H9 (cell line): ENCODE data around the gene TIGD3. TPM values are rescaled to one million over a fixed set of nuclear protein-coding genes. Genes with fewer than 3 reads are reported as not detected.

Experiments used
- DNase-seq: peaks from one replicate; pipeline ENCODE4 v3.0.0-alpha.2; 2017
- H2AFZ ChIP-seq: one replicate; pipeline ENCODE4 v1.6.1; 2013; ENCODE audit warnings: mild to moderate bottlenecking, low read length, control low read depth, moderate library complexity
- H2AK5ac ChIP-seq: 2 replicates; pipeline ENCODE4 v1.6.1; 2013; ENCODE audit warnings: low read length, control low read depth, mixed read lengths; ENCODE audit not compliant: insufficient read length
- H2BK120ac ChIP-seq: one replicate; pipeline ENCODE4 v1.6.1; 2013; ENCODE audit warnings: low read depth, mild to moderate bottlenecking, low read length, control low read depth, inconsistent platforms; ENCODE audit not compliant: poor library complexity, severe bottlenecking
- H2BK12ac ChIP-seq: 2 replicates; pipeline ENCODE4 v1.6.1; 2013; ENCODE audit warnings: low read length, control low read depth, mixed read lengths, low read depth; ENCODE audit not compliant: insufficient read length
- H2BK15ac ChIP-seq: 2 replicates; pipeline ENCODE4 v1.6.1; 2013; ENCODE audit warnings: low read depth, low read length, control low read depth
- H2BK20ac ChIP-seq: one replicate; pipeline ENCODE4 v1.6.1; 2013; ENCODE audit warnings: low read depth, mild to moderate bottlenecking, low read length, control low read depth, inconsistent platforms; ENCODE audit not compliant: poor library complexity, severe bottlenecking
- H2BK5ac ChIP-seq: 2 replicates; pipeline ENCODE4 v1.6.1; 2013; ENCODE audit warnings: low read length, control low read depth, mixed read lengths; ENCODE audit not compliant: insufficient read length
- H3K14ac ChIP-seq: 2 replicates; pipeline ENCODE4 v1.6.1; 2013; ENCODE audit warnings: low read length, control low read depth; ENCODE audit not compliant: insufficient read depth
- H3K18ac ChIP-seq: 2 replicates; pipeline ENCODE4 v1.6.1; 2013; ENCODE audit warnings: low read depth, mild to moderate bottlenecking, mixed read lengths, low read length, control low read depth; ENCODE audit not compliant: insufficient read length
- H3K23ac ChIP-seq: 2 replicates; pipeline ENCODE4 v1.6.1; 2013; ENCODE audit warnings: low read length, control low read depth, mixed read lengths, low read depth; ENCODE audit not compliant: insufficient read length
- H3K23me2 ChIP-seq: 2 replicates; pipeline ENCODE4 v1.6.1; 2013; ENCODE audit warnings: low read depth, mild to moderate bottlenecking, mixed read lengths, low read length, control low read depth; ENCODE audit not compliant: insufficient read length, poor library complexity, severe bottlenecking
- H3K27ac ChIP-seq: 2 replicates; pipeline ENCODE4 v1.5.1; 2013; ENCODE audit warnings: low read length, control low read depth, mixed read lengths, low read depth; ENCODE audit not compliant: insufficient read length
- H3K27me3 ChIP-seq: 2 replicates; pipeline ENCODE4 v1.6.1; 2013; ENCODE audit warnings: low read length, control low read depth, inconsistent platforms; ENCODE audit not compliant: insufficient read depth
- H3K4ac ChIP-seq: 2 replicates; pipeline ENCODE4 v1.6.1; 2013; ENCODE audit warnings: low read depth, mild to moderate bottlenecking, control low read depth, inconsistent platforms, low read length, moderate library complexity
- H3K4me1 ChIP-seq: 2 replicates; pipeline ENCODE4 v1.6.1; 2013; ENCODE audit warnings: low read length, control low read depth, inconsistent platforms; ENCODE audit not compliant: insufficient read depth
- H3K4me2 ChIP-seq: 2 replicates; pipeline ENCODE4 v1.6.1; 2013; ENCODE audit warnings: low read length, control low read depth, mixed read lengths; ENCODE audit not compliant: insufficient read length, insufficient read depth
- H3K56ac ChIP-seq: 2 replicates; pipeline ENCODE4 v1.6.1; 2013; ENCODE audit warnings: low read depth, mild to moderate bottlenecking, mixed read lengths, low read length, control low read depth; ENCODE audit not compliant: insufficient read length
- H3K79me1 ChIP-seq: 2 replicates; pipeline ENCODE4 v1.6.1; 2013; ENCODE audit warnings: low read depth, mild to moderate bottlenecking, moderate library complexity, low read length, control low read depth, inconsistent platforms; ENCODE audit not compliant: insufficient read depth, poor library complexity, severe bottlenecking
- H3K79me2 ChIP-seq: 2 replicates; pipeline ENCODE4 v1.6.1; 2013; ENCODE audit warnings: low read length, control low read depth, inconsistent platforms; ENCODE audit not compliant: insufficient read depth
- H3K9ac ChIP-seq: 2 replicates; pipeline ENCODE4 v1.6.1; 2013; ENCODE audit warnings: low read length, control low read depth, mixed read lengths; ENCODE audit not compliant: insufficient read length; ENCODE audit errors: extremely low read depth
- H3K9me3 ChIP-seq: one replicate; pipeline ENCODE4 v1.6.1; 2013; ENCODE audit warnings: low read depth, low read length, inconsistent platforms; ENCODE audit not compliant: control insufficient read depth
- H3T11ph ChIP-seq: one replicate; pipeline ENCODE4 v1.6.1; 2013; ENCODE audit warnings: mild to moderate bottlenecking, low read length, control low read depth, inconsistent platforms
- H4K20me1 ChIP-seq: one replicate; pipeline ENCODE4 v1.6.1; 2013; ENCODE audit not compliant: control insufficient read depth, insufficient read length, insufficient read depth
- H4K5ac ChIP-seq: 2 replicates; pipeline ENCODE4 v1.6.1; 2013; ENCODE audit warnings: low read depth, mild to moderate bottlenecking, mixed read lengths, low read length, control low read depth; ENCODE audit not compliant: insufficient read length
- H4K8ac ChIP-seq: replicated peaks from 2 replicates; pipeline ENCODE4 v1.6.1; 2013; ENCODE audit warnings: low read length, control low read depth, mixed read lengths, low read depth; ENCODE audit not compliant: insufficient read length
- H4K91ac ChIP-seq: 2 replicates; pipeline ENCODE4 v1.6.1; 2013; ENCODE audit warnings: low read depth, mild to moderate bottlenecking, moderate library complexity, mixed read lengths, low read length, control low read depth; ENCODE audit not compliant: insufficient read length
- H3K27ac Mint-ChIP-seq, 3 experiments: 2 replicates in 2 of 3; 3 replicates in 1 of 3; pipeline ENCODE4 v1.8.0; 2020 to 2021; ENCODE audit warnings: mixed read lengths in 3 of 3, mild to moderate bottlenecking in 1 of 3, moderate library complexity in 1 of 3
- H3K27me3 Mint-ChIP-seq: 2 replicates; pipeline ENCODE4 v1.8.0; 2021; ENCODE audit warnings: low read depth, mild to moderate bottlenecking, moderate library complexity, mixed read lengths
- H3K36me3 Mint-ChIP-seq, 3 experiments: 2 replicates in 2 of 3; 3 replicates in 1 of 3; pipeline ENCODE4 v1.8.0; 2020 to 2021; ENCODE audit warnings: low read depth in 3 of 3, mixed read lengths in 3 of 3; ENCODE audit not compliant: insufficient read depth in 1 of 3
- H3K4me1 Mint-ChIP-seq, 2 experiments: 2 replicates each; pipeline ENCODE4 v1.8.0; 2020; ENCODE audit warnings: mixed read lengths in 2 of 2
- H3K4me3 Mint-ChIP-seq, 2 experiments: 2 replicates in 1 of 2; 3 replicates in 1 of 2; pipeline ENCODE4 v1.8.0; 2020 to 2021; ENCODE audit warnings: mild to moderate bottlenecking in 2 of 2, mixed read lengths in 2 of 2, moderate library complexity in 1 of 2
- H3K9me3 Mint-ChIP-seq, 2 experiments: 2 replicates in 1 of 2; 3 replicates in 1 of 2; pipeline ENCODE4 v1.8.0; 2020; ENCODE audit warnings: mild to moderate bottlenecking in 2 of 2, mixed read lengths in 2 of 2, moderate library complexity in 1 of 2
- WGBS: extraction: QIAGEN DNeasy Blood & Tissue Kit; methylation state at CpG from one replicate; pipeline ENCODE4 v1.1.7; 2013; ENCODE audit warnings: missing lambda C conversion rate, low lambda C conversion rate, mixed read lengths; ENCODE audit not compliant: insufficient read length; ENCODE audit errors: extremely low coverage; 5-methylcytosine and 5-hydroxymethylcytosine counted together
- total RNA-seq: library from RNA; stranded (reverse); gene quantifications from 2 replicates; pipeline ENCODE4 v1.2.1, GENCODE V29; 2021
- TF ChIP-seq, protein P1 (sequence below): fragments of 200-600 bp; sonication (generic); conservative IDR thresholded peaks from 3 replicates; pipeline ENCODE4 v1.8.0; 2021; ENCODE audit warnings: antibody characterized with exemption, mild to moderate bottlenecking

Gene TIGD3
- total RNA-seq, 1 experiment from 2014 or later: 0.66 TPM

DNA sequence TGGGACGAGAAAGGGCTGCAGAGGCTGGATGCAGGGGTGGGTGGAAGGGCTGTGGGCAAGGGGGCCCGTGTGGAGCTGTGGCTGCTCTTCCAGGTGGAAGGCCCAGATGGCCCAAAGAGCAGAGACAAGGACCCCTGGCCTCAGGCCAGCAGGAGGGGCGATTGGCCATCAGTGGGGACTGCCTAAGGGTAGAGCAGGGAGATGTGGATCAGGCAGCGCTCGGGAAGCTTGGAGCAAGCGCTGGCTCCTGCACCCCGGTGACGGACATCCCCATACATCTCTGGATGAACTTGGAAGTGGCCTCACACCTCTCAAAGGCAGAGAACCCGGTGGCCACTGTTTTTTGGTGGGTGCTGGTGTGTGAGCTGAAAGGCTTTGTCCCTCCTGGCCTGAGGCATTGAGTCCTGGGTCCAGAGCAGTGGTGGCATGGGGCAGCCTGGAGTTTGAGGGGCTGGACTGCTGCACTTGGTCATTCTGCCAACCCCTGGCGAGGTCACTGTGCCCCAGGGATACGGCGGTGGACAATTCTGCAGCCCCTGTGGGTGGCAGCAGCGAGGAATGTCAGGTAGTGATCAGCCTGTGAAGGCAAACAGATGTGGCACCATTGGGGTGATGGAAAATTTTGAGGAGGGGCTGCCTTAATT, 37.8 kb downstream of the TIGD3 start:
- no peak overlapping the region for H3T11ph ChIP-seq
- no peaks in the 10 kb centered on the region for H3K27me3 Mint-ChIP-seq
- no CpG with 5 or more reads among the region's 13 CpGs for WGBS

More for the DNA sequence above, 37.8 kb downstream of the TIGD3 start:
- Histone ChIP-seq H3K4me2 (no peak overlapping the region), H2BK20ac (no peak overlapping the region), H3K23ac (no peak overlapping the region), H3K18ac (no peak overlapping the region), H2BK120ac (no peak overlapping the region), H2AK5ac (no peak overlapping the region), H4K8ac (no peak overlapping the region), H3K4ac (no peak overlapping the region), H3K79me1 (no peaks in the 10 kb centered on the region), H2AFZ (no peak overlapping the region), H4K20me1 (peaks cover 2% of the 10 kb centered on the region), H3K79me2 (no peaks in the 10 kb centered on the region), H3K14ac (no peak overlapping the region), H4K5ac (no peak overlapping the region), H3K23me2 (no peaks in the 10 kb centered on the region), H3K9me3 (no peaks in the 10 kb centered on the region), H2BK12ac (no peak overlapping the region), H3K9ac (no peak overlapping the region), H3K56ac (no peak overlapping the region), H4K91ac (no peak overlapping the region), H3K4me1 (no peaks in the 10 kb centered on the region; the same call in 1 of the 2 replicates), H2BK5ac (no peak overlapping the region), H3K27me3 (no peaks in the 10 kb centered on the region), H3K27ac (no peak overlapping the region), H2BK15ac (no peak overlapping the region)
- Mint-ChIP-seq H3K36me3 (peaks cover 2 to 12% (median 9%) of the 10 kb centered on the region in 3 experiments; a peak in 5 of 7 replicates), H3K9me3 (no peaks in the 10 kb centered on the region), H3K4me3 (no peak overlapping the region; a peak in 1 of 5 replicates), H3K27ac (peak overlapping the region in 1 of 3 experiments; percentile 32; a peak in 2 of 7 replicates), H3K4me1 (peaks cover 11 to 12% of the 10 kb centered on the region in 2 experiments)
- TF ChIP-seq, protein P1, sequence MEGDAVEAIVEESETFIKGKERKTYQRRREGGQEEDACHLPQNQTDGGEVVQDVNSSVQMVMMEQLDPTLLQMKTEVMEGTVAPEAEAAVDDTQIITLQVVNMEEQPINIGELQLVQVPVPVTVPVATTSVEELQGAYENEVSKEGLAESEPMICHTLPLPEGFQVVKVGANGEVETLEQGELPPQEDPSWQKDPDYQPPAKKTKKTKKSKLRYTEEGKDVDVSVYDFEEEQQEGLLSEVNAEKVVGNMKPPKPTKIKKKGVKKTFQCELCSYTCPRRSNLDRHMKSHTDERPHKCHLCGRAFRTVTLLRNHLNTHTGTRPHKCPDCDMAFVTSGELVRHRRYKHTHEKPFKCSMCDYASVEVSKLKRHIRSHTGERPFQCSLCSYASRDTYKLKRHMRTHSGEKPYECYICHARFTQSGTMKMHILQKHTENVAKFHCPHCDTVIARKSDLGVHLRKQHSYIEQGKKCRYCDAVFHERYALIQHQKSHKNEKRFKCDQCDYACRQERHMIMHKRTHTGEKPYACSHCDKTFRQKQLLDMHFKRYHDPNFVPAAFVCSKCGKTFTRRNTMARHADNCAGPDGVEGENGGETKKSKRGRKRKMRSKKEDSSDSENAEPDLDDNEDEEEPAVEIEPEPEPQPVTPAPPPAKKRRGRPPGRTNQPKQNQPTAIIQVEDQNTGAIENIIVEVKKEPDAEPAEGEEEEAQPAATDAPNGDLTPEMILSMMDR: no peak
- no peak for DNase-seq
